HG02610 (cell line): ENCODE measurements around the gene VWF.

ENCODE experiments used
- ATAC-seq: cut with Tn5 transposase; IDR thresholded peaks from one replicate; pipeline ENCODE4 v1.9.1; 2021; ENCODE audit warnings: mild to moderate bottlenecking, moderate library complexity; ENCODE audit not compliant: unreplicated experiment

The VWF gene

DNA sequence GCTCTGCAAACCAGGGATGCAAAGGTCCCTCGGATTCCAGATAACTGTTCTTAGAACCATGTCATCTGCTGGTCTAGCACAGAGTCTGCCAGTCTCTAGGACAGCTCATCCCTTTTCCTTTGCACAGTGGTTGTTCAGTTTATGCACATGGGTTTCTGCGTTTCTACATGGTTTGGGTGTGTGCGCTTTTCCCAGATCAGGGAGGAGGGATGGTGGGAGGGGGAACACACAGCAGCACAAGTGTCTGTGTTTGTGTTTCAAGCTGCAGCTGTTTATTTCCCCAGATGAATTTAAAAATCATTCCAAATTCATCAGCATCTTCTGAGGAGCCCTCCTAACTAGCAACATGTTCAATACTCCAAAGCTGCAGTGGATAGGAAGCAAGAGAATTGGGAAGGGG, 224.8 kb downstream of the VWF start:
- ATAC-seq = no peak

GRCh38 chr12:5898874-5899273, 225.6 kb downstream of the VWF start:
- no peak for ATAC-seq
